ENCODE results near the gene ZDHHC8. TPM values are rescaled to one million over a fixed set of nuclear protein-coding genes. Genes with fewer than 3 reads are reported as not detected.

Gene ZDHHC8
- total RNA-seq, 1 experiment from 2014 or later: 89.3 TPM

GRCh38 chr22:20129747-20130014 is 1.9 kb upstream of the ZDHHC8 start:
- Histone ChIP-seq H3K9me2 (ENCODE audit: insufficient read depth) (no peaks in the 10 kb centered on the region), H2AFZ (ENCODE audit: low read depth, low read length, poor library complexity, severe bottlenecking) (no peak overlapping the region), H3K27ac (ENCODE audit: low read depth, low read length) (peak overlapping the region; percentile 96; the same call in 1 of the 2 replicates), H3K4me1 (ENCODE audit: control insufficient read depth in 1 of 2, insufficient read depth in 2 of 2, low read length in 2 of 2) (peaks cover 16 to 33% of the 10 kb centered on the region in 2 experiments; a peak in 3 of 4 replicates), H3K9ac (ENCODE audit: low read length) (no peak overlapping the region), H4K20me1 (ENCODE audit: insufficient read depth) (no peaks in the 10 kb centered on the region), H3K36me3 (ENCODE audit: control insufficient read depth in 1 of 2, insufficient read depth in 2 of 2, low read length in 2 of 2) (peaks cover 12 to 20% of the 10 kb centered on the region in 2 experiments; a peak in 3 of 4 replicates), H3K4me3 (replicated peaks in 1 of 2; ENCODE audit: low read depth in 1 of 2, low read length in 2 of 2) (no peak overlapping the region), H3K9me3 (ENCODE audit: control insufficient read depth in 1 of 2, insufficient read depth in 1 of 2, low read depth in 1 of 2, low read length in 2 of 2) (no peaks in the 10 kb centered on the region), H3K79me2 (ENCODE audit: insufficient read depth, low read length) (peaks cover 31% of the 10 kb centered on the region), H3K27me3 (ENCODE audit: insufficient read depth, low read length) (no peaks in the 10 kb centered on the region), H3K4me2 (ENCODE audit: low read length) (no peak overlapping the region)
- no TSS peak for BruUV-seq (replicated peaks)
- POLR2A ChIA-PET: no interaction called here
- CTCF ChIA-PET: interaction anchor here (0.6 to 1.3 kb wide), 7 partner anchors 12 to 399 kb away, joined by 3 to 5 read pairs (median 3); partner anchors contain the start of gene TRMT2A
- RAD21 ChIA-PET (ENCODE audit: low non-redundant PET in 1 of 2, low total read pairs in 2 of 2, uncharacterized antibody in 2 of 2, unreplicated experiment in 2 of 2): no interaction called here
- no peak for TF ChIP-seq FOSL1 (IDR thresholded peaks at IDR 0.05; ENCODE audit: low read depth)
- TF ChIP-seq ELF1 (IDR thresholded peaks at IDR 0.05; ENCODE audit: borderline replicate concordance, low read depth): no peak
- no peak for TF ChIP-seq CBX3 (IDR thresholded peaks at IDR 0.05; ENCODE audit: low read depth)
- no peak for TF ChIP-seq EZH2phosphoT487 (IDR thresholded peaks at IDR 0.05; ENCODE audit: borderline replicate concordance)
- no peak for TF ChIP-seq CEBPB (IDR thresholded peaks at IDR 0.05; ENCODE audit: low read depth)
- TF ChIP-seq TCF7L2 (IDR thresholded peaks at IDR 0.05; ENCODE audit: borderline replicate concordance, extremely low read depth, insufficient read depth, insufficient read length): no peak
- TF ChIP-seq POLR2AphosphoS5 (IDR thresholded peaks at IDR 0.05; ENCODE audit: low read depth, low read length): no peak
- no peak for TF ChIP-seq MAX (IDR thresholded peaks at IDR 0.05)
- no peak for TF ChIP-seq YY1 (IDR thresholded peaks at IDR 0.05; ENCODE audit: extremely low read depth, insufficient replicate concordance, low read depth, low read length)
- no peak for TF ChIP-seq EGR1 (IDR thresholded peaks at IDR 0.05; ENCODE audit: low read depth)
- no peak for TF ChIP-seq SP1 (IDR thresholded peaks at IDR 0.05; ENCODE audit: low read depth)
- TF ChIP-seq ZFX (IDR thresholded peaks at IDR 0.05): no peak
- no peak for TF ChIP-seq EZH2 (IDR thresholded peaks at IDR 0.05)
- no peak for TF ChIP-seq JUND (IDR thresholded peaks at IDR 0.05)
- no peak for DNase-seq (ENCODE audit: low read depth, low spot score)
- no peak for ATAC-seq
- intact Hi-C loops (cut with micrococcal nuclease): no loop called here

All from HCT116 (cell line).